ENCODE measurements around the gene PTMS. TPM values are rescaled to one million over a fixed set of nuclear protein-coding genes. Genes with fewer than 3 reads are reported as not detected.

The PTMS gene
- total RNA-seq, 2 experiments from 2014 or later: 7.8 to 9.8 TPM

DNA sequence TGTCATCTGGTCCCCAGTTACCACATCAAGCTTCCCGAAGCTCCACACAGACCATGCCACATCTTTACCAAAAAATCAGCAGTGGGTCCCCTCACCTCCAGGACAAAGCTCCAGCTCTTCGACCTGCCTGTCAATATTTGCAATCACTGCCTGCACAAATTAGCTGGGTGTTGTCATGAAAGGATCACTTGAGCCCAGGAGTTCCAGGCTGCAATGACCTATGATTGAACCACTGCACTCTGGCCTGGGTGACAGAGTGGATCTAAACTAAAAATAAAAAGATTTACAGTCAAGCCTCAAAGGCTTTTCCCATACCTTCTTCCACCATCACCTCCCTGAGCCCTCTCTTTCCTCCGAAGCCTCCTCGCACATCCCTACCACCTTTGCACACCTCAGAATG, 30.4 kb downstream of the PTMS start:
- no TSS peak for BruUV-seq (replicated peaks)
- no peaks in the 10 kb centered on the region for H3K9me2 ChIP-seq (ENCODE audit: insufficient read depth, low read length)
- H3K9me3 ChIP-seq (ENCODE audit: low read length): no peaks in the 10 kb centered on the region
- no peak overlapping the region for H3K4me3 ChIP-seq (ENCODE audit: low read depth, low read length, poor library complexity, severe bottlenecking)
- no peaks in the 10 kb centered on the region for H3K79me2 ChIP-seq (ENCODE audit: insufficient read depth, low read depth, low read length)
- CTCF ChIA-PET (ENCODE audit: unreplicated experiment): interaction anchor here (0.8 kb wide), 1 partner anchor 16 kb away, joined by 3 read pairs; no protein-coding TSS in a partner anchor
- no peaks in the 10 kb centered on the region for H4K20me1 ChIP-seq (ENCODE audit: insufficient read depth, low read length)
- no peak overlapping the region for H3K4me2 ChIP-seq (ENCODE audit: low read length)
- TF ChIP-seq, protein P1, sequence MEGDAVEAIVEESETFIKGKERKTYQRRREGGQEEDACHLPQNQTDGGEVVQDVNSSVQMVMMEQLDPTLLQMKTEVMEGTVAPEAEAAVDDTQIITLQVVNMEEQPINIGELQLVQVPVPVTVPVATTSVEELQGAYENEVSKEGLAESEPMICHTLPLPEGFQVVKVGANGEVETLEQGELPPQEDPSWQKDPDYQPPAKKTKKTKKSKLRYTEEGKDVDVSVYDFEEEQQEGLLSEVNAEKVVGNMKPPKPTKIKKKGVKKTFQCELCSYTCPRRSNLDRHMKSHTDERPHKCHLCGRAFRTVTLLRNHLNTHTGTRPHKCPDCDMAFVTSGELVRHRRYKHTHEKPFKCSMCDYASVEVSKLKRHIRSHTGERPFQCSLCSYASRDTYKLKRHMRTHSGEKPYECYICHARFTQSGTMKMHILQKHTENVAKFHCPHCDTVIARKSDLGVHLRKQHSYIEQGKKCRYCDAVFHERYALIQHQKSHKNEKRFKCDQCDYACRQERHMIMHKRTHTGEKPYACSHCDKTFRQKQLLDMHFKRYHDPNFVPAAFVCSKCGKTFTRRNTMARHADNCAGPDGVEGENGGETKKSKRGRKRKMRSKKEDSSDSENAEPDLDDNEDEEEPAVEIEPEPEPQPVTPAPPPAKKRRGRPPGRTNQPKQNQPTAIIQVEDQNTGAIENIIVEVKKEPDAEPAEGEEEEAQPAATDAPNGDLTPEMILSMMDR (conservative IDR thresholded peaks at IDR 0.05; ENCODE audit: low read length): no peak
- TF ChIP-seq EZH2phosphoT487 (IDR thresholded peaks at IDR 0.05; ENCODE audit: borderline replicate concordance, low read depth, low read length): no peak
- intact Hi-C loops (cut with micrococcal nuclease; ENCODE audit: unreplicated experiment): no loop called here
- no peak overlapping the region for H2AFZ ChIP-seq (ENCODE audit: low read length)
- H3K27ac ChIP-seq (ENCODE audit: low read depth, low read length, poor library complexity, severe bottlenecking): no peak overlapping the region
- POLR2A ChIA-PET: no interaction called here
- H3K36me3 ChIP-seq (ENCODE audit: insufficient read depth, low read length): no peaks in the 10 kb centered on the region
- DNase-seq (ENCODE audit: low spot score): no peak
- H3K4me1 ChIP-seq (ENCODE audit: insufficient read depth, low read length, poor library complexity, severe bottlenecking): peaks cover 14% of the 10 kb centered on the region

DNA sequence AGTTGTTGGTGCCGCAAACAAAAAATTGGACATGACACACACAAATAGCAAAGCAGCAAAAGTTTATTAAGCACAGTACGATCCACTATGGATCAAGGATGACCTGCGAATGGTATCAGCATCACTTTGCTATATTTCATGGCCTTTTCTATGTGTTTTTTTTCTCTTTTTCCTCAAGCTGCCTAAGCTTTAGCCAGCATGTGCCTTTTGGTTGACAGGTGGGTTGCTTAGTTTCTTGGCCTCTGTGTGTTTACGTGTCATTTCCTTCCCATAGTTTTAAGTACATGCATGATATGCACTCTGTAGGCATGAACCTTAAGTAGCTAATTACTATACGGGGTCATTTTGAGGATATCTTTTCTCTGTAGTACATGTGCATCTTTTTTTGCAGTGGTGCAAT, 33.0 kb downstream of the PTMS start:
- Histone ChIP-seq H4K20me1 (ENCODE audit: insufficient read depth, low read length) (no peaks in the 10 kb centered on the region), H3K36me3 (ENCODE audit: insufficient read depth, low read length) (no peaks in the 10 kb centered on the region), H3K9me3 (ENCODE audit: low read length) (no peaks in the 10 kb centered on the region), H3K9me2 (ENCODE audit: insufficient read depth, low read length) (no peaks in the 10 kb centered on the region), H3K27ac (ENCODE audit: low read depth, low read length, poor library complexity, severe bottlenecking) (no peak overlapping the region), H3K79me2 (ENCODE audit: insufficient read depth, low read depth, low read length) (no peaks in the 10 kb centered on the region), H2AFZ (ENCODE audit: low read length) (no peak overlapping the region), H3K4me3 (ENCODE audit: low read depth, low read length, poor library complexity, severe bottlenecking) (no peak overlapping the region), H3K4me1 (ENCODE audit: insufficient read depth, low read length, poor library complexity, severe bottlenecking) (no peaks in the 10 kb centered on the region), H3K4me2 (ENCODE audit: low read length) (no peak overlapping the region)
- TF ChIP-seq, protein P1 (conservative IDR thresholded peaks at IDR 0.05; ENCODE audit: low read length): no peak
- no peak for TF ChIP-seq EZH2phosphoT487 (IDR thresholded peaks at IDR 0.05; ENCODE audit: borderline replicate concordance, low read depth, low read length)
- POLR2A ChIA-PET: no interaction called here
- intact Hi-C loops (cut with micrococcal nuclease; ENCODE audit: unreplicated experiment): no loop called here
- BruUV-seq (replicated peaks): no TSS peak
- no peak for DNase-seq (ENCODE audit: low spot score)
- CTCF ChIA-PET (ENCODE audit: unreplicated experiment): no interaction called here

DNA sequence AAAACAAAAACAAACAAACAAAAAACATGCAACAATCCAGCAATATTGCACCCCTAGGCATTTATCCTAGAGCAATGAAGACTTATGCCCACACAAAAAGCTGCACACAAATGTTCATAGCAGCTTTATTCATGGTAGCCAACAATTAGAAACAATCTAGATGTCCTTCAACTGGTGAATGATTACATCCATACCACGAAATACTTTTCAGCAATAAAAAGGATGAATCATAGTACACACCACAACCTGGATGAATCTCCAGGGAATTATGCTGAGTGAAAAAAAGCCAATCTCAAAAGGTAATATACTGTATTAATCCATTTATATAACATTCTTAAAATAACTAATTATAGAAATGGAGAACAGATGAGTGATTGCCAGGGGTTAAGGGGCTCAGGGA, 41.0 kb downstream of the PTMS start:
- Histone ChIP-seq H3K79me2 (ENCODE audit: insufficient read depth, low read depth, low read length) (no peaks in the 10 kb centered on the region), H3K4me2 (ENCODE audit: low read length) (no peak overlapping the region), H3K9me2 (ENCODE audit: insufficient read depth, low read length) (no peaks in the 10 kb centered on the region)

More for the DNA sequence above, 41.0 kb downstream of the PTMS start:
- ChIA-PET CTCF (ENCODE audit: unreplicated experiment) (no interaction called here), POLR2A (no interaction called here)
- Histone ChIP-seq H3K4me1 (ENCODE audit: insufficient read depth, low read length, poor library complexity, severe bottlenecking) (peaks cover 4% of the 10 kb centered on the region), H3K4me3 (ENCODE audit: low read depth, low read length, poor library complexity, severe bottlenecking) (no peak overlapping the region), H3K9me3 (ENCODE audit: low read length) (no peaks in the 10 kb centered on the region), H3K36me3 (ENCODE audit: insufficient read depth, low read length) (no peaks in the 10 kb centered on the region), H3K27ac (ENCODE audit: low read depth, low read length, poor library complexity, severe bottlenecking) (no peak overlapping the region), H2AFZ (ENCODE audit: low read length) (no peak overlapping the region), H4K20me1 (ENCODE audit: insufficient read depth, low read length) (no peaks in the 10 kb centered on the region)
- intact Hi-C loops (cut with micrococcal nuclease; ENCODE audit: unreplicated experiment): no loop called here
- no peak for DNase-seq (ENCODE audit: low spot score)
- TF ChIP-seq EZH2phosphoT487 (IDR thresholded peaks at IDR 0.05; ENCODE audit: borderline replicate concordance, low read depth, low read length): no peak
- BruUV-seq (replicated peaks): no TSS peak
